ENCODE measurements around the gene TMEM198. TPM values are rescaled to one million over a fixed set of nuclear protein-coding genes. Genes with fewer than 3 reads are reported as not detected.

TMEM198 gene
- total RNA-seq, 1 donor from 2014 or later: 8.2 TPM

Small RNA genes within 50 kb of the gene (microRNA-seq; reads per million reads assigned to microRNA genes)
- gene MIR3132 (ENCODE audit: borderline number of aligned reads, unreplicated experiment): not detected

Other genes with a start within 250 kb of the TMEM198 start
- 30.2 and 30.5 TPM in 2 replicates for gene PTPRN, start 234.6 kb upstream of the TMEM198 start, total RNA-seq
- not detected in 2 replicates for gene RESP18, start 211.3 kb upstream of the TMEM198 start, total RNA-seq
- 36.0 and 47.0 TPM in 2 replicates for gene DNPEP, start 156.1 kb upstream of the TMEM198 start, total RNA-seq
- gene DES, start 125.7 kb upstream of the TMEM198 start, total RNA-seq: not detected in 2 replicates
- 15.1 and 15.5 TPM in 2 replicates for gene SPEG, start 109.2 kb upstream of the TMEM198 start, total RNA-seq
- 35.8 and 37.4 TPM in 2 replicates for gene GMPPA, start 45.1 kb upstream of the TMEM198 start, total RNA-seq
- 3.4 and 5.1 TPM in 2 replicates for gene ASIC4, start 29.5 kb upstream of the TMEM198 start, total RNA-seq
- gene CHPF, start 219 bp upstream of the TMEM198 start, total RNA-seq: 49.1 and 51.1 TPM in 2 replicates
- gene OBSL1, start 27.5 kb downstream of the TMEM198 start, total RNA-seq: 197 and 198 TPM in 2 replicates
- 1.5 and 1.7 TPM in 2 replicates for gene INHA, start 28.3 kb downstream of the TMEM198 start, total RNA-seq
- 39.7 and 41.4 TPM in 2 replicates for gene STK11IP, start 53.8 kb downstream of the TMEM198 start, total RNA-seq
- 17.0 and 19.7 TPM in 2 replicates for gene SLC4A3, start 83.6 kb downstream of the TMEM198 start, total RNA-seq